ENCODE results near the gene CHDH. TPM values are rescaled to one million over a fixed set of nuclear protein-coding genes. Genes with fewer than 3 reads are reported as not detected.

The CHDH gene
- polyA plus RNA-seq, 3 donors: 6.7 to 9.1 (median 8.8) TPM

- DNase-seq (ENCODE audit: low read depth in 3 of 3, low spot score in 2 of 3): no peak
Measured at GRCh38 chr3:53811143-53811927, 34.9 kb downstream of the CHDH start.

DNA sequence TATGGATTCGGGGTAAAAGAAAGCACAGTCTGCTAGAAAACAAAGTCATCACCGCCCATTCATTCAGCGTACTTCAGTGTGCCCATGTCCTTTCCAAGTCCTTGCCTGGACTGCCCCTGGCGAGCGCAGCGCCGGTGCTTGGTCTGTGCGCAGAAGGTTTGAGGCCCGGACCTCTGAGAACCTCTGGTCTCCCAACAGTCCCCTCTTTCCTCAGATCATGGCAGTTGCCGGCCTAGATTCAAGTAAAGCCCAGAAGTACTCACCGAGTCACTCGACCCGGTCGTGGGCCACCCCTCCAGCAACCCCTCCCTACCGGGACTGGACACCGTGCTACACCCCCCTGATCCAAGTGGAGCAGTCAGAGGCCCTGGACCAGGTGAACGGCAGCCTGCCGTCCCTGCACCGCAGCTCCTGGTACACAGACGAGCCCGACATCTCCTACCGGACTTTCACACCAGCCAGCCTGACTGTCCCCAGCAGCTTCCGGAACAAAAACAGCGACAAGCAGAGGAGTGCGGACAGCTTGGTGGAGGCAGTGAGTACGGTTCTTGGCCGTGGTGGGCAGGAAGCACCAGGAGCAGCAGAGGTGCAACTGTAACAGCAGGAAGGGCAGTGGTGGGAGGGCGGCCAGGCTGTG lies 36.3 kb downstream of the CHDH start:
- DNase-seq (ENCODE audit: low read depth in 3 of 3, low spot score in 2 of 3): no peak

- DNase-seq (ENCODE audit: low read depth in 3 of 3, low spot score in 2 of 3): no peak
Measured at GRCh38 chr3:53809267-53809666, 37.0 kb downstream of the CHDH start.

DNA sequence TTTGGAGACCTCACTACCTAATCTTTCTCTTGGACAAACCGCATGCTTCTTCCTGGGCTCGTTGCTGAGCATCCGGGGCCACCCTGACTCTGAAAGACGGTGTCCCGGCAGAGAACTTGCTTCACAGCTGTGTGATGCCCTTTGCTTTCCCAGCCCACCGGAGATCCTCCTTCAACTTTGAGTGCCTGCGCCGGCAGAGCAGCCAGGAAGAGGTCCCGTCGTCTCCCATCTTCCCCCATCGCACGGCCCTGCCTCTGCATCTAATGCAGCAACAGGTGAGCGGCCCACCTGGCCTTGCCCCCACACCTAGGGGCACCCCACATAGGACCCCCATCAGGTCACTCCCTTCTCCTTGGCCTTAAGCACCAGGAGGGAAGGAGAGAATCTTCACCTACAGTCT lies 37.7 kb downstream of the CHDH start:
- DNase-seq (ENCODE audit: low read depth in 3 of 3, low spot score in 2 of 3): no peak

DNA sequence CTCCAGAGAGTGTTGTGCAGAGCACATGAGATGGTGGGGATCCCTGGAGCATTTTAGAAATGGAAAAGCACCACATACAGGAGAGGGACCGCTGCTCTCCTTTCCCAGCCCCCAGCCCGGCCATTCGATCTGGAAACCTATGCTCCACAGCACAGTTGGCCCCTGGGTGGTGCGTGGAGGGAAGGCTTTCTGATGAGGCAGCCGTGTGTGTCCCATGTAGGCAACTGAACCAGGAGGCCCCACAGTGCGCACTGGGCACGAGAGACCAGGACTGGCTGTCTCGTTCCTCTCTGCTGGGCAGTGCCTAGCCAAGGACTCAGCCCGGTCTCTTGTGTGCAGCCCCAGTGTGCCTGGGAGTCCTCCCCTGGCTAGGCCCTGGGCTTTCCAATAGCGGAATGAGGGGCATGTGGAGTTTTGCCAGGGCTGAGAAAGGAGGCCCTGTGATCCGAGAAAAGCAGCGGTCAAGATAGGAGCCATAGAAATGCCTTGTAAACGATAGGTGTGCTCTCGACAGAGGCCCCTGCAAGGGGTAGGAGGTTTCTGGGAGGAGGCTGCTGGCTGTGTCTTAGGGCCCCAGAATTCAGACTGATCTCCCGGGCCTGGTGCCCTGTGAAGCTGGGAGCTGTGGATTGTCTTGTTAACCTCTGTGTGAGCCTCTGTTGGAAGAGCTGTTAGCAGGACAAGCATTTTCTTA lies 39.0 kb downstream of the CHDH start:
- DNase-seq (ENCODE audit: low read depth in 3 of 3, low spot score in 2 of 3): no peak

DNA sequence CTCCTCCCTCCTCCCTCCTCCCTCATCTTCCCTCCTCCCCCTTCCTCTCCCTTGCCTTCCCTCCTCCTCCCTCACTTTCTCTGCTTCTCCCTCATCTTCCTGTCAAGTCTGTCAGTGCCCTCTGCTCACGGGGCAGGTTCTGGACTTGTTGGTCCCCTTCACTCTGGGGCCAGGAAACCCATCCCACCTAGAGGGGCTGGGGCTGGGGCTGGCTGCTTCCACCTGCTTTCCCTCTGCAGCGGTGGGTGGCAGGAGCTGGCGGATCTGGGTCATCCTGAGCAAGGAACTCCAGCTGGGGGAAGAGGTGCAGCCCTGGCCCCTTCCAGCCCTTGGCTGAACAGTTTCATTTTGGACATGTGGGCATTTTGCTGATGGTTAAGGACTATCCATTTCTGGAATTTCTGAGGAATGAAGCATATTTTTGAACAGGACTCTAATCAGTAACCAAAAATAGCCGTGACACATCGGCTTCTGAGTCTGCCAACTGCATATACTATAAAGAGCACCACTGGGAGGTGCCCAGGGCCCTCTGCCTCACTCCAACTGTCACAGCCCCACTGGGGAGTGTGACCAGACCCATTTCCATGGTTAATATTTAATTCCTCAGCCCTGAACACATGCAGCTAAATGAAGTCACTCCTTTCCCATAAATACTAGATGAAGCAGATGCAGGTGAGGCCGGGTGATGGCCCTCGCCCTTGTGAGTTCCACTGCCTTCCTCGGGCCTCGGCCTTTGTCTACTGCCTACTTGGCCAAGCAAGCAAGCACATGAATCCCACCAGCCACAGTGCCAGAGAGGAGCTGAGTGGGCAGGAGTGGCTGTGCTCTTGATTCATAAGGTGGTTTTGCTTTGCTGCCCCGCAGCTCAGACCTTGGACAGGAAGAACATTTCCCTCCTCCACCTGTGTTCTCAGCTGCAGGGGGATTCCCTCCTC lies 39.8 kb downstream of the CHDH start:
- DNase-seq (ENCODE audit: low read depth in 3 of 3, low spot score in 2 of 3): no peak

- no peak for DNase-seq (ENCODE audit: low read depth in 3 of 3, low spot score in 2 of 3)
Measured at GRCh38 chr3:53805463-53806159, 40.6 kb downstream of the CHDH start.

GRCh38 chr3:53804697-53805462 lies 41.3 kb downstream of the CHDH start:
- DNase-seq (ENCODE audit: low read depth in 3 of 3, low spot score in 2 of 3): no peak

- DNase-seq (ENCODE audit: low read depth in 3 of 3, low spot score in 2 of 3): no peak
Measured at GRCh38 chr3:53803816-53804695, 42.2 kb downstream of the CHDH start.

DNA sequence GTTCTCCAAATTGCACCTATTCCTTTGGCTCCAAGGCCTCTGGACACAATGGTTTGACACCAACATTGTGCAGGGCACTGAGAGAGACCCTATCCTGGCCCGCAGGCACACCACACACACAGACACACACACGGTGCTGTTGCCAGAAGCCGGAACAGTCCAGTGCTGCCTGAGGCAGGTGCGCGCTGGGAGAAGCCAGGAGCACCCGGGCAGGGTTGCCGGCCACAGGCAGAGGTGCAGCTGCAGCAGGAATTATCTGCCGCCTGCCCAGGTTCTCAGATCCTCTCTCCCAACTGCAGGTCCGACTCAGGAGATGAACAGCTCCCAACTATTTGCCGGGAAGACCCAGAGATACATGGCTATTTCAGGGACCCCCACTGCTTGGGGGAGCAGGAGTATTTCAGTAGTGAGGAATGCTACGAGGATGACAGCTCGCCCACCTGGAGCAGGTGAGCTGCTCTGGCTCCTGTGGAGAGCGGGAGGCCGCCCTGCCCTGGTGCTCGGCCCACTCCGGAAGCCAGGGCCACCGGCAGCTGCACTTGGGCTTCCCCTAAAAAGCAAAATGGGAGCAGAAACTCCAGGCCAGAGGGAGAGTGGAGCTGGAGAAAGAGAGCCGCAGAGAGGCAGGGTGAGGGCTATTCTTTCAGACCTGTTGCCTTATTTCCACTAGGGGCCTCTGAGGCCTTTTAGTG lies 42.9 kb downstream of the CHDH start:
- no peak for DNase-seq (ENCODE audit: low read depth in 3 of 3, low spot score in 2 of 3)

GRCh38 chr3:53802256-53802880 lies 43.9 kb downstream of the CHDH start:
- DNase-seq (ENCODE audit: low read depth in 3 of 3, low spot score in 2 of 3): no peak

DNA sequence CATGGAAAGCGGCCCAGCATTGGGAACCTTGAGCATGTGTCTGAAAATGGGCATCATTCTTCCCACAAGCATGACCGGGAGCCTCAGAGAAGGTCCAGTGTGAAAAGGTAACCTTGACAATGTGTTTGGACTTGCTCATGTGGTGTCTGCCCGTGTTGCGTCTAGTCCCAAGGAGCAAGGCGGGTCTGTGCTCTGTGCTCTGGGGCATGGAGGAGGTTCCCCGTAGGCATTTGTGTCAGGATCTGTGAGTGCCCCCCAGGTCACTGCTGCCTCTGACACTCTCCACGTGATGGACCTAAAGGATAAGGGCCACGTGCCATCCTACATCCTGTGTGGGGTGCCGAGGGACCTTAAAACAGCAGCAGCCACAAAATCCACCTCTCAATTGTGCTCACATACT lies 44.9 kb downstream of the CHDH start:
- DNase-seq (ENCODE audit: low read depth in 3 of 3, low spot score in 2 of 3): no peak

DNA sequence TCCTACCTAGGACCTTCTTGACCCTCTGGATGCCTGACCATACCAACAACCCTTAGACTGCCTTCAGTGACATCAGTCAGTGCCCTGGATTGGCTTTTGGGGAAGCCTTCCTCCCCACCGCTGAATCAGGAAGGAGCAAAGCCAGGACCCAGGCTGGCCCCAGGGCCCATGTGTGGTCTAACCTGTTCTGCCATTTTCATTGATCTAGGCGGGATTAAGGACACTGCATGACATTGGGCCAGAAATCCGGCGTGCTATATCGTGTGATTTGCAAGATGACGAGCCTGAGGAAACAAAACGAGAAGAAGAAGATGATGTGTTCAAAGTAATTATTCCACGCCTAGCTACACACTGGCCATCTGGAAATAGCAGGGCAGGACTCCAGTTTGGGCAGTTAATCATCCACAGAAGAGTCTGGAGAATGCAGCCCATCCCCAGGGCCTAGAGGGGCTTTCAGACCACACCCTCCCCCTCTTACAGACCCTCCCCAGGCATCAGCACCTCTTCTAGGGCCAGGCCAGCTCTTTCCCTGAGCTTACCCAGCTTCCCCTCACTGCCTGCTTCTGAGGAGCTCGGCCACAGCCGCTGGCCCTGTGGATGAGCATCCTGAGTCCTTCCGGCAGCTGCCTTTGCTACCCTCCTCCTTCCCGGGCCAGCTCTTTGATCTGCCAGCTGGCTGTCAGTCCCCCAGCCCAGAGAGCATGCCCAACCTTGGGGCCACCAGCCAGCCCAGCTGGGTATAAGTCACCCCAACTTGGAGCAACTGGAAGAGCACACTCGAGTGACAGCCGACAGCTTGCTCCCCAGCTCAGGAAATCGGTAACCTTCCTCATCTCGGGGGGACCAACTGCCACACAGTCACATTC lies 45.9 kb downstream of the CHDH start:
- DNase-seq (ENCODE audit: low read depth in 3 of 3, low spot score in 2 of 3): no peak

- no peak for DNase-seq (ENCODE audit: low read depth in 3 of 3, low spot score in 2 of 3)
Measured at GRCh38 chr3:53799338-53799865, 46.8 kb downstream of the CHDH start.

GRCh38 chr3:53798144-53798543 lies 48.1 kb downstream of the CHDH start:
- no peak for DNase-seq (ENCODE audit: low read depth in 3 of 3, low spot score in 2 of 3)

Measured in right renal cortex interstitium (tissue), 3 donors.